Measurements from ENCODE around the gene OR5M8.

OR5M8 gene

GRCh38 chr11:56491270-56491669 lies at the start of gene OR5M8:
TSS of gene OR5M8 (minus strand) at chr11:56491370. CDS start at chr11:56491370, 0 bp downstream.
- no peak for DNase-seq (ENCODE audit: low read depth)

GRCh38 chr11:56533054-56533740 lies 42.0 kb upstream of the OR5M8 start:
- DNase-seq (ENCODE audit: low read depth), result no peak

GRCh38 chr11:56531856-56532255 lies 40.7 kb upstream of the OR5M8 start:
- no peak for DNase-seq (ENCODE audit: low read depth)

GRCh38 chr11:56522008-56522407 lies 30.8 kb upstream of the OR5M8 start:
- no peak for DNase-seq (ENCODE audit: low read depth)

GRCh38 chr11:56513280-56513679 lies 22.1 kb upstream of the OR5M8 start:
- no peak for DNase-seq (ENCODE audit: low read depth)

GRCh38 chr11:56509439-56509838 lies 18.3 kb upstream of the OR5M8 start:
- DNase-seq (ENCODE audit: low read depth), result no peak

GRCh38 chr11:56497010-56497409 lies 5.8 kb upstream of the OR5M8 start:
- DNase-seq (ENCODE audit: low read depth), result no peak

GRCh38 chr11:56495117-56495516 lies 3.9 kb upstream of the OR5M8 start:
- DNase-seq (ENCODE audit: low read depth), result no peak

- DNase-seq (ENCODE audit: low read depth), result no peak
Measured at GRCh38 chr11:56486801-56487200, 4.4 kb downstream of the OR5M8 start.

- no peak for DNase-seq (ENCODE audit: low read depth)
Measured at GRCh38 chr11:56474729-56475235, 16.4 kb downstream of the OR5M8 start.

GRCh38 chr11:56473252-56473651 lies 17.9 kb downstream of the OR5M8 start, which contains the start of gene OR5M3:
TSS of gene OR5M3 (minus strand) at chr11:56473352. CDS start at chr11:56470497, 2,855 bp downstream.
- no peak for DNase-seq (ENCODE audit: low read depth)

GRCh38 chr11:56457076-56457475 lies 34.1 kb downstream of the OR5M8 start:
- DNase-seq (ENCODE audit: low read depth), result no peak

- DNase-seq (ENCODE audit: low read depth), result no peak
Measured at GRCh38 chr11:56453521-56453920, 37.6 kb downstream of the OR5M8 start.
